ENCODE results near the gene PIGN.

DNA sequence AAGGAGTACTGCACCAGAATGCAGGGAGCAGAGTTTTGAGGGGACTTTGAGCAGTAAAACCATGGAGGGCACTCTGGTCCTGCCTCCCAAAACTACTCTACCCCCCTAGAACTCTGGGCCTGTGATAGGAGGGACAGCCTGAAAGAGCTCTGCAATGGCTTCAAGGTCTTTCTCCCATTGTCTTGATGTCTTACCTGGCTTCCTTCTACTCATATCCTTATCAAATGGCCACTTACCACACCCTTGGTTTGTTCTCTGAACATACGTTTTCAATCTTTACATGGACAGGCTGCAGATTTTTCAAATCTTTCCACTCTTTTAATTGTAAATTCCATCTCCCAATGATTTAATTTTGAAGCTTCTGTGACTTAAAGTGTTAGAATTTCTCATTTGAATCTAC is 27.9 kb upstream of the PIGN start:
- no peak for TF ChIP-seq POLR2A (IDR thresholded peaks at IDR 0.05)
- TF ChIP-seq, protein P1, sequence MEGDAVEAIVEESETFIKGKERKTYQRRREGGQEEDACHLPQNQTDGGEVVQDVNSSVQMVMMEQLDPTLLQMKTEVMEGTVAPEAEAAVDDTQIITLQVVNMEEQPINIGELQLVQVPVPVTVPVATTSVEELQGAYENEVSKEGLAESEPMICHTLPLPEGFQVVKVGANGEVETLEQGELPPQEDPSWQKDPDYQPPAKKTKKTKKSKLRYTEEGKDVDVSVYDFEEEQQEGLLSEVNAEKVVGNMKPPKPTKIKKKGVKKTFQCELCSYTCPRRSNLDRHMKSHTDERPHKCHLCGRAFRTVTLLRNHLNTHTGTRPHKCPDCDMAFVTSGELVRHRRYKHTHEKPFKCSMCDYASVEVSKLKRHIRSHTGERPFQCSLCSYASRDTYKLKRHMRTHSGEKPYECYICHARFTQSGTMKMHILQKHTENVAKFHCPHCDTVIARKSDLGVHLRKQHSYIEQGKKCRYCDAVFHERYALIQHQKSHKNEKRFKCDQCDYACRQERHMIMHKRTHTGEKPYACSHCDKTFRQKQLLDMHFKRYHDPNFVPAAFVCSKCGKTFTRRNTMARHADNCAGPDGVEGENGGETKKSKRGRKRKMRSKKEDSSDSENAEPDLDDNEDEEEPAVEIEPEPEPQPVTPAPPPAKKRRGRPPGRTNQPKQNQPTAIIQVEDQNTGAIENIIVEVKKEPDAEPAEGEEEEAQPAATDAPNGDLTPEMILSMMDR (IDR thresholded peaks at IDR 0.05), result no peak
